Activated CD4-positive, alpha-beta T cell treated with anti-CD3 and anti-CD28 coated beads, Interleukin-2, amount 10 ng/mL, durations not matched to agents 24 days and 14 days (primary cell): ENCODE results near the gene DCP1B. TPM values are rescaled to one million over a fixed set of nuclear protein-coding genes. Genes with fewer than 3 reads are reported as not detected.

Experiments used
- DNase-seq: peaks from one replicate; pipeline ENCODE4 v3.0.0; 2022
- H3K27ac Mint-ChIP-seq: one replicate; pipeline ENCODE4 v1.8.0; 2022; ENCODE audit warnings: mild to moderate bottlenecking, mixed read lengths
- H3K27me3 Mint-ChIP-seq: one replicate; pipeline ENCODE4 v1.8.0; 2022; ENCODE audit warnings: mixed read lengths
- H3K36me3 Mint-ChIP-seq: one replicate; pipeline ENCODE4 v1.8.0; 2022; ENCODE audit warnings: low read depth, mild to moderate bottlenecking, mixed read lengths
- H3K4me1 Mint-ChIP-seq: one replicate; pipeline ENCODE4 v1.8.0; 2021; ENCODE audit warnings: mixed read lengths
- H3K4me3 Mint-ChIP-seq: one replicate; pipeline ENCODE4 v1.8.0; 2022; ENCODE audit warnings: mild to moderate bottlenecking, moderate library complexity, mixed read lengths
- H3K9me3 Mint-ChIP-seq: one replicate; pipeline ENCODE4 v1.8.0; 2021; ENCODE audit warnings: mixed read lengths
- intact Hi-C: fragments of 100-400 bp; cut with micrococcal nuclease; formaldehyde crosslinking; loops from one replicate; pipeline ENCODE4 v1.15.1; 2023
- total RNA-seq: library from RNA; stranded (reverse); gene quantifications from 2 replicates; pipeline ENCODE4 v1.2.3, GENCODE V29; 2022

Gene DCP1B
- total RNA-seq, 1 donor from 2014 or later = 9.9 TPM

DNA sequence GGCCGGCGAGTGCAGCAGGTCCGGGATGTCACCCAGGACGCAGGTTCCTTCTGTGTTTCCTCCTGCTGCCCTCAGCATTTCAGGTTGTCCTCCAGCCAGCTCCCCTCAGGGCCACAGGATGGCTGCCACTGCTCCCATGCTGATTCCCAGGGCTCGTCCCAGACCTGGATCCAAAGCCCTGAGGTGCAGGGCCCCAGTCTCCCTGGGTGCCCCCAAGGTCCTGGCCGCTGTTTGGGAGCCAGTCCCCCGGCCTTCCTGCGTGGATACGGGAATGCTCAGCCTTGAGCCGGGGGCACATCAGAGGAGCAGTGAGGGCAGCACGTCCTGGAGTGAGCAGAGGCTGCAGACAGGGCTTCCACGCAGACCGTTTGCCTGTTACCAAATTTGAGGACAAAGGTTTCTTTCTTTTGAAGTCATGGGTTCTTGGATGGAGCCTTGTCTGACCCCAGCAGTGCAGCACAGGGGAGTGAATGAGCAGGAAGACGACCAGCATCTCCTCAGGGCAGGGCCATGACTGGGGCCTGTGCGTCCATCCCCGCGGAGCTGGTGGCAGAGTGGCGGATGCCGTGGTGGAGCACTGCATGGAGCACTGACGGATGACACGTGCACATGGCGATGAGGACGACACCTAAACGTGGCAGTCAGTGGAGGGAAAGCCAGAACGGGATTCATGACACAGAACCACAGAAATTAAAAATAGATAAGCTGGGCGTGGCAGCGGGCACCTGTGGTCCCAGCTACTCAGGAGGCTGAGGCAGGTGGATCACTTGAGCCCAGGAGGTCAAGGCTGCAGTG, 73.3 kb downstream of the DCP1B start:
- no peaks in the 10 kb centered on the region for H3K4me1 Mint-ChIP-seq
- no peaks in the 10 kb centered on the region for H3K36me3 Mint-ChIP-seq

DNA sequence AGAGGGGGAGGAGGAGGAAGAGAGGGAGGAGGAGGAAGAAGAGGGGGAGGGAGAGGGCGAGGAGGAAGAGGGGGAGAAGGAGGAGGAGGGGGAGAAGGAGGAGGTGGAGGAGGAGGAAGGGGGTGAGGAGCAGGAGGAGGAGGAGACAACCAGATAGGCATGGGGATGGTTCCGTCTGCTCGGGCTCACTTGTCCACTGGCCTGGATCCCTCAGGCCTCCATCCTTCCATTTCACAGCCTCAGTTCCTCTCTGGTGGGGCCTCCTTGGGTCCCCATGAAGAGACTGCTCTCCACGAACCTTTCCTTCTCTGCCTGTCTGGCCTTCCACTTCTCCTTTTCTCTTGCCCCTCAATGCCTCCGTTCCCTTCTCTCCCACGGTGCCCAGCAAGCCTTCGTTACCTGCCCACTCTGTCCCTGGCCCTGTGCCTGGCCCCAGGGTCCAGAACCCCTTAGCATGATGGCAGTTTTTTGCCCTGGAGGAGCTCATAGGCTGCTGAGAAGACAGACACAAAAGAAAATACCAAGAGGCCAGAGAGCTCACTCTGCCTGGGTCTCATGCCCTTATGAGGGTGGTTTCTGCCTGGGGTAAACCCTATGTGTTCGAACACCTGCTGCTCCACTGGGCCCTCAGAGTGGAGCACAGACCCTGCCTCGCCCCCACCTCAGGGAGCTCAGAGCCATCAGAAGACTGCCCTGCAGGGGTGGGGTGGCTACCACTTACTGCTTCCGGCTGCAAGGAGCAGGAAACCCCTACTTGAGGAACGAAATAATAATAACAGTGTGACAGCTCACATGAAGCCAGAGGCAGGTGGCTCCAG, 74.1 kb downstream of the DCP1B start:
- Mint-ChIP-seq H3K27ac (no peak overlapping the region), H3K4me3 (no peak overlapping the region), H3K9me3 (no peaks in the 10 kb centered on the region), H3K36me3 (no peaks in the 10 kb centered on the region), H3K27me3 (peaks cover 2% of the 10 kb centered on the region), H3K4me1 (peaks cover under 1% of the 10 kb centered on the region)
- no peak for DNase-seq
- intact Hi-C loops = no loop called here

More for the DNA sequence above, 73.3 kb downstream of the DCP1B start:
- Mint-ChIP-seq H3K27me3 (peaks cover 2% of the 10 kb centered on the region), H3K9me3 (no peaks in the 10 kb centered on the region), H3K27ac (no peak overlapping the region), H3K4me3 (no peak overlapping the region)
- DNase-seq = no peak
- intact Hi-C loops = no loop called here

DNA sequence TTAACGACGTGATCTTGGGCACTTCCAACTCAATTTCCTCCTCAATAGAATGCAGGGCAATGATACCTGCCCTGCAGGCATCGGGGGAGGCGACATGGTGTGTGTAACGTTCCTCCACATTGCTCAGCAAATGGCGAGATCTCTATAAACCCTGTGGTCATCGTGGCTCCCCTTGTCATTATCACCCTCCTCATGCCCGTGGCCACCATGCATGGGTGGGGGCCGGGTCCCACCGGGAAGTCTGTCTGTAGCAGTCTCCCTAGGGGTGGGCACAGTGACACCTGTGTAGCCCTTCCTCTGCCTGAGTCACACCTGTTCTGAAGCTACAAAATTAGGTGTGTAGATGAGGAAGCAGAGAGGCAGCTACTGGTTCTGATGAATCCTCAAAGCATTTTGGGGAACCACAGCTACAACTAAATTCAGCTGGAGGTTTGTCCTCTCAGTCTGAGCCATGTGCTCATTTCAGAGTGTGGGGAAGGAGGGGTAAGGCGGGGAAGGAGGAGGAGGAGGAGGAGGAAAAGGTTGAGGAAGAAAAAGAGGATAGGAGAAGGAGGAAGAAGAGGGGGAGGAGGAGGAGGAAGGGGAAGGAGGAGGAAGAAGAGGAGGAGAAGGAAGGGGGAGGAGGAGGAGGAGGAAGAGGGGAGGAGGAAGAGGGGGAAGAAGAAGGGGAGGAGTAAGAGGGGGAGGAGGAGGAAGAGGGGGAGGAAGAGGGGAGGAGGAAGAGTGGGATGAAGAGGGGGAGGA, 74.8 kb downstream of the DCP1B start:
- H3K4me1 Mint-ChIP-seq = peaks cover 8% of the 10 kb centered on the region
- no peak for DNase-seq
- H3K9me3 Mint-ChIP-seq = no peaks in the 10 kb centered on the region
- intact Hi-C loops = no loop called here
- H3K36me3 Mint-ChIP-seq = no peaks in the 10 kb centered on the region
- peaks cover 2% of the 10 kb centered on the region for H3K27me3 Mint-ChIP-seq
- no peak overlapping the region for H3K4me3 Mint-ChIP-seq
- H3K27ac Mint-ChIP-seq = no peak overlapping the region

DNA sequence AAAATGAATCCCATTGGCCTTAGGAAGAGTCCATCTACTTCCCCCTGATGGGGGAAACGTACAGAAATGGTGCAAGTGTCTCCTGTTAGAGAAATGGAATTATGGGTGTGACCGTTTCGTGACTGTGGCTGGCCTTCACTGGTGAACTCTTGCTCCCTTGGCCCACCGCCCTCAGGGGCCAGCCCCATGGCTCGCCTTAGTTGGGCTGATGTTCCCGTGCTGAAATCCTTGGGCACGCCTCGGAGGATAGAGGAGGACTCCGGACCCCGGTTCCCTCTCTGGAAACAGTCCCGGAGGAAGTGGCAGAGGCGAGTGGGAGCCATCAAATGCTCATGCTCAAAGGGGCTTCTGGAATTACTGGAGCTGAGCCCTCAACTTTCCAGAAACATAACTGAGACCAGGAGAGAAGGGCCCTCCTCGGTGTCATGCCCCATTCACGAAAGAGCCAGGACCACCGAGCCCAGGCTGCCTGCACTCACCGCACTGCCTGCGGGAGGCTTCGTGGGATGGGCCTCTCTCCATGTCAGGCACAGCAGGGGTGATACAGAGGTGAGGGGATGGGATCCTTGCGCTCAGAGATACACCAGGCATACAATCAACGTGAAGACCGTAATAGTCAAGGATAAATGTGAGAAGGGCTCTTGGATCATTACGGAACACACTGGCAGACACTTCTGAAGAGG, 75.7 kb downstream of the DCP1B start:
- Mint-ChIP-seq H3K36me3 (no peaks in the 10 kb centered on the region), H3K4me1 (peaks cover 9% of the 10 kb centered on the region), H3K27me3 (peaks cover 2% of the 10 kb centered on the region), H3K27ac (no peak overlapping the region), H3K9me3 (no peaks in the 10 kb centered on the region), H3K4me3 (no peak overlapping the region)
- no peak for DNase-seq
- intact Hi-C loops = no loop called here

DNA sequence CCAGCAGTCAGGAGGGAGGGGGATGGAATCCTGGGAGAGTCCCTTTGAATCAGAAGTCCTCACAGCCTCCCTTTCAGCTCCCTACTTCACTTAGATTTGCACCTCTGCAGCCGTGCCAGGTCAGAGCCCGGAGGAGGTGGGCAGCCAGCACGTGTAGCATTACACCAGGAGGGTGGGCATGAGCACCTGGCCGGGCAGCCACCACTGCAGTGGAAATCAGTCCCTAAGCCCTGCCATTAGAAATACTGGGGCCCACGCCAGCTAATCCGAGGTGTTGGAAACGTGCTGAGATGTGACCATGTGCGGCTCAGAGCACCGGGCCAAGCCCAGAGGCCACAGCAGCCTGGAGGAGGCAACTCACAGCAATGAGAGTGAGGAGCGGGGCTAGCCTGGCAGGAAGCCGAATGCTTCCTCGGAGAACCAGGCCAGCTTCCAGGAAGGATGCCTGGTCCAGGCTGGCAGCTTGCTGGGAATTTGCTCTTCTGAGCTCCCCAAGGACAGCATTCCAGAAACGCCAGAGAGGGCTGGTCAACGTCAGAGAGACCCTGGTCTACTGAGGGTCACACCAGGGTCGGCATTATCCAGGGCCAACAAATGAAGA, 76.4 kb downstream of the DCP1B start:
- Mint-ChIP-seq H3K4me1 (peaks cover 9% of the 10 kb centered on the region), H3K27ac (no peak overlapping the region), H3K4me3 (no peak overlapping the region), H3K27me3 (peaks cover 2% of the 10 kb centered on the region), H3K36me3 (no peaks in the 10 kb centered on the region), H3K9me3 (no peaks in the 10 kb centered on the region)
- intact Hi-C loops = no loop called here
- no peak for DNase-seq

DNA sequence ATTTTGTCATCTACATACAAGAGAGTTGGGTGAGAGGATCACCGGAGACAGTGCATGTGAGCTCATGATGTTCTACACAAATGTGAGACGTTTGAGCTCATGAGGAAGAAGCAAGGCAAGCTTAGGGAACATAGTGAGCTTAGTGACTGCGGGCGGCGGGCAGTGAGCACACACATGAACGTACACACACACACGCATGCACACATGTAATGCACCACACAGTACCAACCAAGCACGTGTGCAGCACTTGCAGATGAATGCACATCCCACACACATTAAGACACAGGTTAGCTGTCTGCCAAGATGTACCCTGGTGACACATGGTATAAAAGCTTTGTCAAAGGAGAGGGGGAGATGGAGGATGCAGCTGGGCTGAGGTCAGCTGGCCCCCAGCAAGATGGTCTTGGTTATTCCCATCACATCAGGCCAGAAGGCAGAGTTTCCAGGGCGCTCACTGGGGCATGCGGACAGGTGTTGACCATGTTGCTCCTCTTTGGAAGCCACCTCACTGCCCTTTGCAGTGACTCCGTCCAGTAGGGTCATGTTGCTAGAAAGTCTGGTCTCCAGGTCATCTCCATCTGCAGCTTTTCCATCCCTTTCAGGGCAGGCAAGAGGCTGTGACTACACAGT, 77.1 kb downstream of the DCP1B start:
- H3K4me3 Mint-ChIP-seq = no peak overlapping the region

DNA sequence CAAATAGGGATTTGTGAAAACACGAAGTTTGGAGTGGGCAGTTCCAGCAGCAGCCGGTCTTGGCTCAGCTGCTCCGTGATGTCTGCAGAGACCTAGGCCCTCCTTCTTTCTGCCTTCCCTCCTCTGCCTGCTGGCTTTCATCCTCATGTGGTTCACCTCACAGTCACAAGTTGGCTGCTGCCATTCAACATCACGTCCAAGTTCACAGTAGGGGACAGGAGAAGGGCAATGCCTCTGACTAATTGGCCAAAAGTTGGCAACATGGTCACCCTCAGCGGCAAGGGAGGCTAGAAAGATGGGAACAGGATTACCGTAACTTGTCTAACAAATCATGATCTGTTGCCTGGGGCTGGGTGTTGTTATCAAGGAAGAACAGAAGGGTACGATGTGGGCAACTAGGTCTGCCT, 78.0 kb downstream of the DCP1B start:
- Mint-ChIP-seq H3K4me1 (peaks cover 9% of the 10 kb centered on the region), H3K27me3 (peaks cover 2% of the 10 kb centered on the region), H3K36me3 (no peaks in the 10 kb centered on the region), H3K4me3 (no peak overlapping the region), H3K27ac (no peak overlapping the region), H3K9me3 (no peaks in the 10 kb centered on the region)
- no peak for DNase-seq
- intact Hi-C loops = no loop called here

More for the DNA sequence above, 77.1 kb downstream of the DCP1B start:
- peaks cover 2% of the 10 kb centered on the region for H3K27me3 Mint-ChIP-seq
- no peak overlapping the region for H3K27ac Mint-ChIP-seq
- DNase-seq = no peak
- H3K4me1 Mint-ChIP-seq = peaks cover 9% of the 10 kb centered on the region
- intact Hi-C loops = no loop called here
- no peaks in the 10 kb centered on the region for H3K9me3 Mint-ChIP-seq
- no peaks in the 10 kb centered on the region for H3K36me3 Mint-ChIP-seq

DNA sequence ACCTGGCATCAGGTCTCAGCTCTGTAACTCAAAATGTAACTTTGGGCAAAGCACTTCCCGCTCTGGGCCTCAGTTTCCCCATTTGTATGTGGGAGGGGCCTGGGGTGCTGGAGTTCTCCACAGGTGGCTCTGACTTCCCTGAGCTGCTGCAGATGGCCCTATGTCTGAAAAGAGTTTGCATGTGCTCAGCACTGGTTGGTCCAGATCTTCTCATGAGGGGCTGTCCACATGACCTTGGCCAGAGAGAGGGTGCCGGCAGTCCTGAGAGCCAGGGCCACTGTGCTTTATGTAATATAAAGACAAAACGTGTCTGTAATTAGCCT, 78.6 kb downstream of the DCP1B start:
- Mint-ChIP-seq H3K4me1 (peaks cover 9% of the 10 kb centered on the region), H3K36me3 (no peaks in the 10 kb centered on the region), H3K27ac (no peak overlapping the region), H3K9me3 (no peaks in the 10 kb centered on the region), H3K4me3 (no peak overlapping the region), H3K27me3 (peaks cover 2% of the 10 kb centered on the region)
- intact Hi-C loops = no loop called here
- DNase-seq = no peak

DNA sequence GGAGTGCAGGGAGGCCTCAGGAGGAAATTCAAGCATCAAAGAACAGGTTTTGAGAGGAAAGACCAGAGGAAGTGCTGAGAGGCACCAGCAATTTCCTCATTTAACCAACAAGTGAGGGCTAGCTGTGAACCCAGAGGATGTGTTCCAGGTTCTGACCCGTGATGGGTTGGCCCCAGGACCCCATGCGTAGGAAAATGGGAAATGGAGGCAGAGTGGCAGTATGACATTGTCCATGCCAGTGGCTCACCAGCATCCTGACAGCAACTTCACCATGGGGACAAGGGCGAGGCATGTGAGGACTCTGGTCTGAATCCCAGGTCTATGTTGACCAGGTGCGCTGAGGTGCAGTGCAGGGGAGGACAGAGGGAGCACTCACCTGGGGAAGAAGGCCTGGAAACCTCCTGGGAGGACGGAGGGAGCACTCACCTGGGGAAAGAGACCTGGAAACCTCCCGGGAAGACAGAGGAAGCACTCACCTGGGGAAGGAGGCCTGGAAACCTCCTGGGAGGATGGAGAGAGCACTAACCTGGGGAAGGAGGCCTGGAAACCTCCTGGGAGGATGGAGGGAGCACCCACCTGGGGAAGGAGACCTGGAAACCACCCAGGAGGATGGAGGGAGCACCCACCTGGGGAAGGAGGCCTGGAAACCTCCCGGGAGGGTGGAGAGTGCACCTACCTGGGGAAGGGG, 79.1 kb downstream of the DCP1B start:
- Mint-ChIP-seq H3K27me3 (peaks cover 6% of the 10 kb centered on the region), H3K9me3 (no peaks in the 10 kb centered on the region), H3K4me3 (no peak overlapping the region), H3K4me1 (peaks cover 9% of the 10 kb centered on the region), H3K36me3 (no peaks in the 10 kb centered on the region), H3K27ac (no peak overlapping the region)
- no peak for DNase-seq
- intact Hi-C loops = no loop called here

DNA sequence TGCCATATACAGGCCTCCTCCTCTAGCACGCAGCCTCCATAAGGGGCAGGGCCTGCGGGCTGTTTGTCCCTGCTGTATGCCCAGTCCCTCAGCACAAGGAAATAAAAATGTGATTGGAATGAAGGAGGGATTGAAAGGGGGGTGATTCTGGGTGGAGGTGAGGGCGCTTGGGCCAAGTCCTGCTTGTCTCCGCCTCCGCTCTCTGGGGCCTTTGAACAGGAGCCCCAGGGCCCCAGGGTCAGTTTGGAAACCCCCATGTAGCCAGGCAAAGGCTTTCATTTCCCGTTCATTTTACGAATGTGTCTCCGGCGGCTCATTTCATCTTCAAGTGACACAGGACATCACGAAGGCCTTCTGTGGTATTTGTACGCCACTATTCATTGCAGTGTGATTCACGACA, 81.3 kb downstream of the DCP1B start:
- no peaks in the 10 kb centered on the region for H3K36me3 Mint-ChIP-seq
- intact Hi-C loops = no loop called here
- peaks cover 7% of the 10 kb centered on the region for H3K27me3 Mint-ChIP-seq
- peaks cover 9% of the 10 kb centered on the region for H3K4me1 Mint-ChIP-seq
- DNase-seq = no peak
- no peak overlapping the region for H3K27ac Mint-ChIP-seq
- no peak overlapping the region for H3K4me3 Mint-ChIP-seq
- no peaks in the 10 kb centered on the region for H3K9me3 Mint-ChIP-seq

DNA sequence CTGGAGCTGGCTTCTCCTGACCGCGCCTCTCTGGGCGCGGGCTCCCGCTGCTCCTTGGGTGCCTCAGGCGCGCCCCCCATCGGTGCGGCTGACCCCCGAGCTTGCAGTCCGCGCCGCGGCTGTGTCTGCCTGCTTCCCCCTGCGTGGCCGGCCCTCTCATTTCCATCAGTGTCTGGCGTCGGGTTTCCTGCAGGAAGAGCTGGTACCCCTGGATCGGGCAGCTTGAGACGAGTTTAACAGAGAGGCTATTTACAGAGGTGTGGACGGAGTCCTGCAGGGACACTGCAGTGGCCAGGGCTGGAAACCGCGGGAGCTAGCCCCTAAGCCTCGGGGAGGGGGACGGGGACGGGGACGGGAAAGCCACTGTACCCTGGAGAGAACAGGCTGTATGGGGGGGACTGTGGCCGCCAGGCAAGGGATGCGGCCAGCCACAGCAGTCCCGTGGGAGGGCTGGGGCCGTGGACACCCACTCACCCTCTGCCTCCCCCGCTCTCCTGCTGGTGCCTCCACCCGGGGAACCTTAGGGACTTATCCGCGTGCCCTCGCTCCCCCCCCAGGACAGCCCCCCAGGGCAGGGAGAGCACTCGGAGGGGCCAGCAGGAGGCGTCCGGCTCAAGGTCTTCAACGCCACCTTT, 82.1 kb downstream of the DCP1B start:
- Mint-ChIP-seq H3K4me3 (no peak overlapping the region), H3K27ac (no peak overlapping the region), H3K27me3 (peaks cover 7% of the 10 kb centered on the region), H3K36me3 (no peaks in the 10 kb centered on the region), H3K9me3 (no peaks in the 10 kb centered on the region), H3K4me1 (peaks cover 9% of the 10 kb centered on the region)
- intact Hi-C loops = no loop called here
- no peak for DNase-seq

DNA sequence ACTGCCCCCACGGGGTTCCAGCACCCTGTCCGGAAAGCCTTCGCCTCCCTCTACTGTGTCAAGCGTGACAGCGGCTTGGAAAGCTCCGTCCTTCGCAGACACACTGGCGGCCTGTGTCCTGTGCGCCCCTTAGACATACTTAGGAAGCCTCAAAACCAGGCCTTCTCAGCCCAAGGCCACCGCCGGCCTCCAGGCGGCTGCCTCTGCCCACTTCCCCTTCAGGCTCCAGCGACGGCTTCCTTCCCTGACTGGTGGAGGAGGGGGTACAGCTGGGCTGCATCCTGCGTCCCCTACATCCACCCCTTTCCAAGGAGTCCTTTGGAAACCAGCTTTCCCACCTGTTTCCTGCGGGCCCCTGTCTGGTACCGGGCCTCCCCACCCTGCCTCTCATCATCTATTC, 83.3 kb downstream of the DCP1B start:
- intact Hi-C loops = no loop called here
- Mint-ChIP-seq H3K4me1 (peaks cover 16% of the 10 kb centered on the region), H3K36me3 (no peaks in the 10 kb centered on the region), H3K9me3 (peaks cover 1% of the 10 kb centered on the region), H3K27ac (no peak overlapping the region), H3K4me3 (no peak overlapping the region), H3K27me3 (peaks cover 12% of the 10 kb centered on the region)
- peak; percentile 47 for DNase-seq
